A549 (cell line): Measurements from ENCODE around the gene SNRPD3.
A peak's percentile ranks its signal among the peaks of the same experiment; 100 is the strongest.

ENCODE experiments used
- HOXA7 ChIP-seq: fragments of 250-450 bp; sonication (Bioruptor Pico); IDR thresholded peaks from 2 replicates; pipeline ENCODE4 v1.5.0; 2020; ENCODE audit warnings: mild to moderate bottlenecking, moderate library complexity
- NR3C1 ChIP-seq: fragments of >200 bp; sonication (Bioruptor Twin); formaldehyde crosslinking; IDR thresholded peaks from 3 replicates; pipeline ENCODE4 v1.6.1; 2017
- POLR2A ChIP-seq: IDR thresholded peaks from 2 replicates; pipeline ENCODE4 v1.6.1; 2012; ENCODE audit warnings: mild to moderate bottlenecking, low read length
- REST ChIP-seq: fragments of 200-600 bp; sonication (generic); IDR thresholded peaks from 2 replicates; pipeline ENCODE4 v1.6.1; 2016; ENCODE audit warnings: antibody characterized with exemption, mild to moderate bottlenecking, moderate library complexity
- SMC3 ChIP-seq: fragments of >200 bp; sonication (Bioruptor Twin); formaldehyde crosslinking; IDR thresholded peaks from 3 replicates; pipeline ENCODE4 v1.6.1; 2018; ENCODE audit warnings: inconsistent platforms
- TF ChIP-seq, protein P1 (sequence below): fragments of >200 bp; sonication (Bioruptor Twin); formaldehyde crosslinking; IDR thresholded peaks from 3 replicates; pipeline ENCODE4 v1.5.1; 2016

DNA sequence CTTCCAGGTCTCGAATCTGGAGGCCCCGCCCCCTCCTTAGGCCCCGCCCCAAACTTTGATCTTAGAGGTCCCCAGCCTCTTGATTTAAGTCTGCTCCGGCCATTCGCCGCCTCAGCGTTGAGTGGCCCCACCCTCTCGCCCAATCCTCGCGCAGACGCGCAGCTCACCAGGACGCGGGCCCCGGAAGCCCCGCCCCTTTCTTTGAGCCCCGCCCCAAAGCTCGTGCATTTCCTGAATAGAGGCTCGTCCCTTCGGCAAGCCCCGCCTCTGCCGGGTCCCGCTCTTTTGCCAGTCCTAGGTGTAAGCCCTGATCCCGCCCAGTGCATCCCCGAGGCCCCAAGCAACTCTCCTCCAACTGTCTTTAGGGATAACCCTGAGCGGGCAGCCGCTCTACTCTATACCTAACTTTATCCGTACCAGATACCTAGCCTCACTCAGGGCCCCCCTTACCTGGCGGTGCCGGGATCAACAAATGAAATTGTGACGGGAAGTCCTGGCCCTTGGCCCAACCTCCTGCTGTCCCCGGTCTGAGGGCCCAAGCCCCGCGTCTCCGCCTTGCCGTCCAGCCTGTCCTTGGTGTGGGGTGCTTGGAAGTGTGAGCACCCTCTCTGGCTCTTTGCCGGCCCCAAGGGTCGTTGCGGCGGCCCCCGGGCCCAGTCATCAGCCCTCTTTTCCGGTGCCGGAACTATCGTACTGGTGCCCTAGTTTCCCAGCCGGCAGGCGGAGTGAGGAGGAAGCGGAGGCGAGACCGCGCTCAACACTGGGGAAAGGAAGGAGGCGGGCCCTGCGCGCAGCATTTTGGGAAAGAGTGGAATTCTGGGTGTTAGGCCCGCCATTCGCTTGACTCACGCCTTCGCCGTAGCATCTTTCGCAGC, at the start of gene SNRPD3:
- no peak for TF ChIP-seq SMC3
- TF ChIP-seq, protein P1, sequence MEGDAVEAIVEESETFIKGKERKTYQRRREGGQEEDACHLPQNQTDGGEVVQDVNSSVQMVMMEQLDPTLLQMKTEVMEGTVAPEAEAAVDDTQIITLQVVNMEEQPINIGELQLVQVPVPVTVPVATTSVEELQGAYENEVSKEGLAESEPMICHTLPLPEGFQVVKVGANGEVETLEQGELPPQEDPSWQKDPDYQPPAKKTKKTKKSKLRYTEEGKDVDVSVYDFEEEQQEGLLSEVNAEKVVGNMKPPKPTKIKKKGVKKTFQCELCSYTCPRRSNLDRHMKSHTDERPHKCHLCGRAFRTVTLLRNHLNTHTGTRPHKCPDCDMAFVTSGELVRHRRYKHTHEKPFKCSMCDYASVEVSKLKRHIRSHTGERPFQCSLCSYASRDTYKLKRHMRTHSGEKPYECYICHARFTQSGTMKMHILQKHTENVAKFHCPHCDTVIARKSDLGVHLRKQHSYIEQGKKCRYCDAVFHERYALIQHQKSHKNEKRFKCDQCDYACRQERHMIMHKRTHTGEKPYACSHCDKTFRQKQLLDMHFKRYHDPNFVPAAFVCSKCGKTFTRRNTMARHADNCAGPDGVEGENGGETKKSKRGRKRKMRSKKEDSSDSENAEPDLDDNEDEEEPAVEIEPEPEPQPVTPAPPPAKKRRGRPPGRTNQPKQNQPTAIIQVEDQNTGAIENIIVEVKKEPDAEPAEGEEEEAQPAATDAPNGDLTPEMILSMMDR, result no peak
- peak; percentile 36; the same call in 1 of the 2 replicates for TF ChIP-seq HOXA7 (CRISPR knock-in tag)
- no peak for TF ChIP-seq NR3C1
- peak; percentile 70 for TF ChIP-seq POLR2A
- TF ChIP-seq REST, result no peak
